CD4-positive, alpha-beta T cell treated with Interleukin-2 at 100 ng/mL for 4 hours (primary cell): Measurements from ENCODE around the gene DYRK2.

Experiments
- DNase-seq: peaks from one replicate; pipeline ENCODE4 v3.0.0-alpha.2; 2020; ENCODE audit warnings: low spot score

Gene DYRK2

GRCh38 chr12:67646775-67647174, 1.8 kb upstream of the DYRK2 start:
- no peak for DNase-seq

- peak; percentile 7 for DNase-seq
Measured at GRCh38 chr12:67647181-67647798, 1.3 kb upstream of the DYRK2 start.

- peak; percentile 50 for DNase-seq
Measured at GRCh38 chr12:67647799-67648520, 585 bp upstream of the DYRK2 start.

GRCh38 chr12:67649261-67649569, 670 bp downstream of the DYRK2 start:
- DNase-seq = no peak

GRCh38 chr12:67649570-67650387, 1.2 kb downstream of the DYRK2 start:
- DNase-seq = peak; percentile 31

GRCh38 chr12:67650388-67651131, 2.0 kb downstream of the DYRK2 start:
- peak; percentile 22 for DNase-seq

GRCh38 chr12:67651132-67651695, 2.7 kb downstream of the DYRK2 start:
- DNase-seq = peak; percentile 60

- no peak for DNase-seq
Measured at GRCh38 chr12:67655829-67656228, 7.3 kb downstream of the DYRK2 start.

GRCh38 chr12:67656251-67656650, 7.7 kb downstream of the DYRK2 start:
- DNase-seq = no peak

GRCh38 chr12:67658486-67658885, 9.9 kb downstream of the DYRK2 start:
- DNase-seq = no peak

- DNase-seq = no peak
Measured at GRCh38 chr12:67659292-67659691, 10.7 kb downstream of the DYRK2 start.

GRCh38 chr12:67661311-67662021, 12.9 kb downstream of the DYRK2 start:
- peak; percentile 22 for DNase-seq

GRCh38 chr12:67662910-67663538, 14.5 kb downstream of the DYRK2 start:
- no peak for DNase-seq

GRCh38 chr12:67664171-67664570, 15.6 kb downstream of the DYRK2 start:
- no peak for DNase-seq

GRCh38 chr12:67665679-67666078, 17.1 kb downstream of the DYRK2 start:
- no peak for DNase-seq

- no peak for DNase-seq
Measured at GRCh38 chr12:67666605-67667004, 18.1 kb downstream of the DYRK2 start.

GRCh38 chr12:67667276-67668073, 18.9 kb downstream of the DYRK2 start:
- no peak for DNase-seq

- no peak for DNase-seq
Measured at GRCh38 chr12:67669217-67669933, 20.8 kb downstream of the DYRK2 start.

GRCh38 chr12:67669934-67670631, 21.5 kb downstream of the DYRK2 start:
- DNase-seq = no peak
